HG03135 (cell line): Measurements from ENCODE around the gene NDUFA13.

ENCODE experiments used
- ATAC-seq: cut with Tn5 transposase; IDR thresholded peaks from one replicate; pipeline ENCODE4 v1.9.1; 2021; ENCODE audit warnings: mild to moderate bottlenecking, moderate library complexity; ENCODE audit not compliant: unreplicated experiment

Gene NDUFA13

GRCh38 chr19:19531951-19532805 lies 16.2 kb downstream of the NDUFA13 start:
- ATAC-seq = peak; percentile 62

GRCh38 chr19:19532806-19533701 lies 17.0 kb downstream of the NDUFA13 start:
- no peak for ATAC-seq

- no peak for ATAC-seq
Observed at GRCh38 chr19:19533841-19534240, 17.8 kb downstream of the NDUFA13 start.

GRCh38 chr19:19534556-19535265 lies 18.7 kb downstream of the NDUFA13 start:
- no peak for ATAC-seq

- no peak for ATAC-seq
Observed at GRCh38 chr19:19535311-19536191, 19.5 kb downstream of the NDUFA13 start.

GRCh38 chr19:19537075-19538048 lies 21.3 kb downstream of the NDUFA13 start:
- ATAC-seq = no peak

- no peak for ATAC-seq
Observed at GRCh38 chr19:19538061-19538784, 22.2 kb downstream of the NDUFA13 start, which contains the start of gene CILP2. TSS of gene CILP2 (plus strand) at chr19:19538265. CDS start at chr19:19538350, 85 bp downstream.

- ATAC-seq = no peak
Observed at GRCh38 chr19:19538785-19539166, 22.8 kb downstream of the NDUFA13 start.

GRCh38 chr19:19539698-19540063 lies 23.7 kb downstream of the NDUFA13 start:
- ATAC-seq = no peak

- no peak for ATAC-seq
Observed at GRCh38 chr19:19540064-19540714, 24.2 kb downstream of the NDUFA13 start.

- ATAC-seq = no peak
Observed at GRCh38 chr19:19540715-19541515, 24.9 kb downstream of the NDUFA13 start.

GRCh38 chr19:19541616-19542015 lies 25.6 kb downstream of the NDUFA13 start:
- ATAC-seq = no peak

- no peak for ATAC-seq
Observed at GRCh38 chr19:19542507-19542906, 26.5 kb downstream of the NDUFA13 start.

GRCh38 chr19:19543101-19543500 lies 27.1 kb downstream of the NDUFA13 start:
- ATAC-seq = no peak

- no peak for ATAC-seq
Observed at GRCh38 chr19:19543640-19544039, 27.6 kb downstream of the NDUFA13 start.

GRCh38 chr19:19544257-19544953 lies 28.4 kb downstream of the NDUFA13 start:
- no peak for ATAC-seq
